HepG2 (cell line): ENCODE measurements around the gene CCM2. TPM values are rescaled to one million over a fixed set of nuclear protein-coding genes. Genes with fewer than 3 reads are reported as not detected.

ENCODE experiments used
- ATAC-seq: fragments of 200-7000 bp; cut with Tn5 transposase; 3 replicates; pipeline ENCODE4 v1.9.1; 2020; ENCODE audit warnings: mild to moderate bottlenecking, moderate library complexity
- BruUV-seq: library from RNA; stranded (reverse); fragments of 400-500 nt; replicated peaks from 2 replicates; lab custom pipeline; 2021; lab: Mats Ljungman, UMichigan
- CTCF ChIA-PET: fragments of 300-600 bp; formaldehyde crosslinking; extraction: SDS; loops from one replicate; lab custom pipeline; 2021; ENCODE audit warnings: low total read pairs, inconsistent platforms, low intra/inter-chr PET ratio; lab: Yijun Ruan, JAX
- POLR2A ChIA-PET: fragments of 350-600 bp; sonication (Branson Sonifier 250); formaldehyde crosslinking; loops from one replicate; lab custom pipeline; 2020; ENCODE audit warnings: antibody characterized with exemption, inconsistent platforms; lab: Yijun Ruan, JAX
- DNase-seq: peaks from one replicate; pipeline ENCODE4 v3.0.0-alpha.2; 2015; ENCODE audit warnings: low spot score
- FAIRE-seq: peaks from 3 replicates; lab custom pipeline; 2011; peaks lifted over from hg19 to GRCh38; lab: Jason Lieb, UNC
- H2AFZ ChIP-seq: one replicate; pipeline ENCODE4 v1.6.1; 2011; ENCODE audit warnings: low read length, inconsistent platforms
- H3K27ac ChIP-seq: fragments of 300-600 bp; 3 replicates; pipeline ENCODE4 v1.8.0; 2011; ENCODE audit warnings: mixed run types, mild to moderate bottlenecking, mixed read lengths, low read length, inconsistent platforms; ENCODE audit not compliant: insufficient read depth; ENCODE audit errors: extremely low read length
- H3K27me3 ChIP-seq, 2 experiments: fragments of 200-600 bp in 1 of 2; 2 replicates in 1 of 2; 3 replicates in 1 of 2; pipeline versions ENCODE4 v1.6.0 to v1.8.0; 2011; ENCODE audit warnings: low read length in 2 of 2, mild to moderate bottlenecking in 2 of 2, moderate library complexity in 2 of 2, inconsistent platforms in 1 of 2; ENCODE audit not compliant: insufficient read depth in 2 of 2, control insufficient read depth in 1 of 2
- H3K36me3 ChIP-seq, 2 experiments: fragments of 200-600 bp in 1 of 2; replicated peaks in 1 of 2; 2 replicates in 1 of 2; 3 replicates in 1 of 2; pipeline versions ENCODE4 v1.5.1 to v1.8.0; 2011; ENCODE audit warnings: low read length in 2 of 2, inconsistent platforms in 1 of 2; ENCODE audit not compliant: insufficient read depth in 2 of 2, control insufficient read depth in 1 of 2
- H3K4me1 ChIP-seq: 2 replicates; pipeline ENCODE4 v1.5.1; 2012; ENCODE audit warnings: low read length, inconsistent platforms; ENCODE audit not compliant: insufficient read depth
- H3K4me2 ChIP-seq: 2 replicates; pipeline ENCODE4 v1.6.0; 2011; ENCODE audit warnings: low read depth, low read length, inconsistent platforms
- H3K4me3 ChIP-seq, 3 experiments: fragments of 200-600 bp in 1 of 3; sonication (generic), shearing (Covaris generic) in 1 of 3; replicated peaks in 1 of 3; 2 replicates each; pipeline ENCODE4 v1.5.1; 2011 to 2016; ENCODE audit warnings: low read length in 3 of 3, inconsistent platforms in 2 of 3, low read depth in 2 of 3, mild to moderate bottlenecking in 2 of 3, control low read depth in 1 of 3, mixed read lengths in 1 of 3; ENCODE audit not compliant: insufficient read depth in 1 of 3
- H3K79me2 ChIP-seq: one replicate; pipeline ENCODE4 v1.6.1; 2011; ENCODE audit warnings: low read length, inconsistent platforms; ENCODE audit not compliant: insufficient read depth
- H3K9ac ChIP-seq: 2 replicates; pipeline ENCODE4 v1.6.0; 2011; ENCODE audit warnings: mild to moderate bottlenecking, low read depth, low read length, inconsistent platforms; ENCODE audit not compliant: insufficient read depth
- H3K9me3 ChIP-seq: 2 replicates; pipeline ENCODE4 v1.5.1; 2012; ENCODE audit warnings: mild to moderate bottlenecking, low read length
- H4K20me1 ChIP-seq: 2 replicates; pipeline ENCODE4 v1.6.0; 2011; ENCODE audit warnings: inconsistent platforms, mild to moderate bottlenecking, low read length, moderate library complexity; ENCODE audit not compliant: insufficient read depth
- EZH2 ChIP-seq: conservative IDR thresholded peaks from 2 replicates; pipeline ENCODE4 v1.6.1; 2012; ENCODE audit warnings: mild to moderate bottlenecking, low read depth, low read length, moderate library complexity
- HOXA9 ChIP-seq: sonication (generic); formaldehyde crosslinking; IDR thresholded peaks from 2 replicates; pipeline ENCODE4 v1.8.1; 2022; ENCODE audit warnings: missing genetic modification reagents, mild to moderate bottlenecking, moderate library complexity, borderline replicate concordance
- ISX ChIP-seq: sonication (generic); formaldehyde crosslinking; conservative IDR thresholded peaks from 2 replicates; pipeline ENCODE4 v1.5.0; 2020; ENCODE audit warnings: missing genetic modification reagents
- MED1 ChIP-seq: sonication (generic); formaldehyde crosslinking; IDR thresholded peaks from 2 replicates; pipeline ENCODE4 v1.4.0; 2020; ENCODE audit warnings: missing genetic modification reagents
- MTA1 ChIP-seq: sonication (generic); formaldehyde crosslinking; IDR thresholded peaks from 2 replicates; pipeline ENCODE4 v1.4.0; 2020; ENCODE audit warnings: missing genetic modification reagents, mild to moderate bottlenecking, borderline replicate concordance
- NFE2L2 ChIP-seq: fragments of 150-350 bp; IDR thresholded peaks from 2 replicates; pipeline ENCODE4 v1.6.1; 2014; ENCODE audit warnings: low read length
- NFIC ChIP-seq: IDR thresholded peaks from 2 replicates; pipeline ENCODE4 v1.6.1; 2012; ENCODE audit warnings: mild to moderate bottlenecking, low read length, inconsistent platforms
- RFXAP ChIP-seq: sonication (generic); formaldehyde crosslinking; IDR thresholded peaks from 2 replicates; pipeline ENCODE4 v1.4.0; 2020; ENCODE audit warnings: missing genetic modification reagents, borderline replicate concordance
- SAP130 ChIP-seq: IDR thresholded peaks from 2 replicates; pipeline ENCODE4 v1.6.1; 2016; ENCODE audit warnings: low read depth
- SIX1 ChIP-seq: sonication (generic); formaldehyde crosslinking; IDR thresholded peaks from 2 replicates; pipeline ENCODE4 v1.4.0; 2020; ENCODE audit warnings: missing genetic modification reagents, borderline replicate concordance
- SOX5 ChIP-seq: IDR thresholded peaks from 2 replicates; pipeline ENCODE4 v1.6.1; 2016; ENCODE audit warnings: borderline replicate concordance
- WGBS: methylation state at CpG from one replicate; pipeline ENCODE4 v1.1.6; 2017; ENCODE audit warnings: low lambda C conversion rate; 5-methylcytosine and 5-hydroxymethylcytosine counted together
- in situ Hi-C: cut with HindIII; loops from 2 replicates; pipeline ENCODE4 v1.10.0; 2017; ENCODE audit warnings: low pct_unique_long_range_greater_than_20kb; ENCODE audit not compliant: extremely low pct_ligation_motif_present
- intact Hi-C: fragments of 100-400 bp; cut with micrococcal nuclease; formaldehyde crosslinking; loops from one replicate; pipeline ENCODE4 v1.10.0; 2022; ENCODE audit not compliant: unreplicated experiment
- polyA plus RNA-seq, 8 experiments: library from polyadenylated mRNA; depleted of rRNA in 3 of 8; stranded (reverse) in 7 of 8; unstranded in 1 of 8; fragments of >200 nt; fragmentation: Illumina TruSeq in 4 of 8; extraction: Trizol in 4 of 8; gene quantifications; 2 replicates each; pipeline versions ENCODE4 v1.2.1 to v1.2.3, GENCODE V29; 2011 to 2016; ENCODE audit warnings: low read depth in 4 of 8, missing spikeins in 1 of 8, mixed read lengths in 1 of 8; ENCODE audit not compliant: insufficient read depth in 1 of 8
- total RNA-seq, 5 experiments: library from RNA; depleted of rRNA; stranded (reverse); fragments of >200 nt; fragmentation: Illumina TruSeq; extraction: Trizol; gene quantifications; 2 replicates each; pipeline ENCODE4 v1.2.3, GENCODE V29; 2016; ENCODE audit warnings: low read depth in 1 of 5
- TF ChIP-seq, protein P1 (sequence below): sonication (generic); formaldehyde crosslinking; IDR thresholded peaks from 2 replicates; pipeline ENCODE4 v1.8.0; 2022; ENCODE audit warnings: missing genetic modification reagents, mild to moderate bottlenecking, borderline replicate concordance
- TF ChIP-seq, protein P2 (sequence below): sonication (generic); formaldehyde crosslinking; conservative IDR thresholded peaks from 2 replicates; pipeline ENCODE4 v1.4.0; 2020; ENCODE audit warnings: missing genetic modification reagents
- TF ChIP-seq, protein P3 (sequence below): sonication (generic); formaldehyde crosslinking; IDR thresholded peaks from 2 replicates; pipeline ENCODE4 v1.5.0; 2020; ENCODE audit warnings: mild to moderate bottlenecking, missing genetic modification reagents, borderline replicate concordance

CCM2 gene
- total and polyA plus RNA-seq, 2 of the 13 experiments (the other 11 are each of a cell fraction or from before 2014, with no cell fraction given), result 13.7 to 15.8 TPM

GRCh38 chr7:44971902-44972441 lies 28.0 kb upstream of the CCM2 start:
- peak; percentile 69 for ATAC-seq
- POLR2A ChIA-PET, result interaction anchor here (0.8 to 4.1 kb wide), 13 partner anchors 10 to 910 kb away, joined by 3 to 83 read pairs (median 6); partner anchors contain the start of genes CCM2, DDX56, H2AZ2 and TBRG4
- intact Hi-C loops, result loop anchor here (2.0 kb wide), 1 partner anchor 27 kb away; no protein-coding TSS in a partner anchor
- Histone ChIP-seq H3K36me3 (no peaks in the 10 kb centered on the region), H3K4me1 (peaks cover 67% of the 10 kb centered on the region), H3K79me2 (no peaks in the 10 kb centered on the region), H2AFZ (no peak overlapping the region), H3K27ac (peak overlapping the region; percentile 52), H3K9me3 (no peaks in the 10 kb centered on the region), H3K4me2 (peak overlapping the region; percentile 84), H4K20me1 (no peaks in the 10 kb centered on the region), H3K4me3 (peak overlapping the region; percentile 23 to 59 (median 32); a peak in 5 of 6 replicates), H3K9ac (peak overlapping the region; percentile 28; the same call in 1 of the 2 replicates), H3K27me3 (peaks cover 2 to 5% of the 10 kb centered on the region in 2 experiments; a peak in 2 of 5 replicates)
- in situ Hi-C loops, result loop anchor here (25.0 kb wide), 1 partner anchor 290 kb away; no protein-coding TSS in a partner anchor
- BruUV-seq, result no TSS peak
- CTCF ChIA-PET, result no interaction called here
- DNase-seq, result peak; percentile 77
- FAIRE-seq, result peak; percentile 93
- WGBS, result 1% methylated on average over 5 of the region's 5 CpGs
- TF ChIP-seq, protein P1, sequence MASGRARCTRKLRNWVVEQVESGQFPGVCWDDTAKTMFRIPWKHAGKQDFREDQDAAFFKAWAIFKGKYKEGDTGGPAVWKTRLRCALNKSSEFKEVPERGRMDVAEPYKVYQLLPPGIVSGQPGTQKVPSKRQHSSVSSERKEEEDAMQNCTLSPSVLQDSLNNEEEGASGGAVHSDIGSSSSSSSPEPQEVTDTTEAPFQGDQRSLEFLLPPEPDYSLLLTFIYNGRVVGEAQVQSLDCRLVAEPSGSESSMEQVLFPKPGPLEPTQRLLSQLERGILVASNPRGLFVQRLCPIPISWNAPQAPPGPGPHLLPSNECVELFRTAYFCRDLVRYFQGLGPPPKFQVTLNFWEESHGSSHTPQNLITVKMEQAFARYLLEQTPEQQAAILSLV (CRISPR knock-in tag), result no peak
- TF ChIP-seq MED1 (CRISPR knock-in tag) (peak; percentile 64; the same call in 1 of the 2 replicates), ISX (CRISPR knock-in tag) (no peak), NFE2L2 (no peak), HOXA9 (CRISPR knock-in tag) (no peak), SOX5 (CRISPR knock-in tag) (0 out of 2 replicates have a peak, but pooled peaks have one; percentile 37), RFXAP (no peak; the same call in 1 of the 2 replicates), MTA1 (CRISPR knock-in tag) (no peak), EZH2 (no peak), NFIC (no peak), SIX1 (no peak), SAP130 (CRISPR knock-in tag) (peak; percentile 50)
- TF ChIP-seq, protein P2, sequence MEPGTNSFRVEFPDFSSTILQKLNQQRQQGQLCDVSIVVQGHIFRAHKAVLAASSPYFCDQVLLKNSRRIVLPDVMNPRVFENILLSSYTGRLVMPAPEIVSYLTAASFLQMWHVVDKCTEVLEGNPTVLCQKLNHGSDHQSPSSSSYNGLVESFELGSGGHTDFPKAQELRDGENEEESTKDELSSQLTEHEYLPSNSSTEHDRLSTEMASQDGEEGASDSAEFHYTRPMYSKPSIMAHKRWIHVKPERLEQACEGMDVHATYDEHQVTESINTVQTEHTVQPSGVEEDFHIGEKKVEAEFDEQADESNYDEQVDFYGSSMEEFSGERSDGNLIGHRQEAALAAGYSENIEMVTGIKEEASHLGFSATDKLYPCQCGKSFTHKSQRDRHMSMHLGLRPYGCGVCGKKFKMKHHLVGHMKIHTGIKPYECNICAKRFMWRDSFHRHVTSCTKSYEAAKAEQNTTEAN (CRISPR knock-in tag), result no peak
- TF ChIP-seq, protein P3, sequence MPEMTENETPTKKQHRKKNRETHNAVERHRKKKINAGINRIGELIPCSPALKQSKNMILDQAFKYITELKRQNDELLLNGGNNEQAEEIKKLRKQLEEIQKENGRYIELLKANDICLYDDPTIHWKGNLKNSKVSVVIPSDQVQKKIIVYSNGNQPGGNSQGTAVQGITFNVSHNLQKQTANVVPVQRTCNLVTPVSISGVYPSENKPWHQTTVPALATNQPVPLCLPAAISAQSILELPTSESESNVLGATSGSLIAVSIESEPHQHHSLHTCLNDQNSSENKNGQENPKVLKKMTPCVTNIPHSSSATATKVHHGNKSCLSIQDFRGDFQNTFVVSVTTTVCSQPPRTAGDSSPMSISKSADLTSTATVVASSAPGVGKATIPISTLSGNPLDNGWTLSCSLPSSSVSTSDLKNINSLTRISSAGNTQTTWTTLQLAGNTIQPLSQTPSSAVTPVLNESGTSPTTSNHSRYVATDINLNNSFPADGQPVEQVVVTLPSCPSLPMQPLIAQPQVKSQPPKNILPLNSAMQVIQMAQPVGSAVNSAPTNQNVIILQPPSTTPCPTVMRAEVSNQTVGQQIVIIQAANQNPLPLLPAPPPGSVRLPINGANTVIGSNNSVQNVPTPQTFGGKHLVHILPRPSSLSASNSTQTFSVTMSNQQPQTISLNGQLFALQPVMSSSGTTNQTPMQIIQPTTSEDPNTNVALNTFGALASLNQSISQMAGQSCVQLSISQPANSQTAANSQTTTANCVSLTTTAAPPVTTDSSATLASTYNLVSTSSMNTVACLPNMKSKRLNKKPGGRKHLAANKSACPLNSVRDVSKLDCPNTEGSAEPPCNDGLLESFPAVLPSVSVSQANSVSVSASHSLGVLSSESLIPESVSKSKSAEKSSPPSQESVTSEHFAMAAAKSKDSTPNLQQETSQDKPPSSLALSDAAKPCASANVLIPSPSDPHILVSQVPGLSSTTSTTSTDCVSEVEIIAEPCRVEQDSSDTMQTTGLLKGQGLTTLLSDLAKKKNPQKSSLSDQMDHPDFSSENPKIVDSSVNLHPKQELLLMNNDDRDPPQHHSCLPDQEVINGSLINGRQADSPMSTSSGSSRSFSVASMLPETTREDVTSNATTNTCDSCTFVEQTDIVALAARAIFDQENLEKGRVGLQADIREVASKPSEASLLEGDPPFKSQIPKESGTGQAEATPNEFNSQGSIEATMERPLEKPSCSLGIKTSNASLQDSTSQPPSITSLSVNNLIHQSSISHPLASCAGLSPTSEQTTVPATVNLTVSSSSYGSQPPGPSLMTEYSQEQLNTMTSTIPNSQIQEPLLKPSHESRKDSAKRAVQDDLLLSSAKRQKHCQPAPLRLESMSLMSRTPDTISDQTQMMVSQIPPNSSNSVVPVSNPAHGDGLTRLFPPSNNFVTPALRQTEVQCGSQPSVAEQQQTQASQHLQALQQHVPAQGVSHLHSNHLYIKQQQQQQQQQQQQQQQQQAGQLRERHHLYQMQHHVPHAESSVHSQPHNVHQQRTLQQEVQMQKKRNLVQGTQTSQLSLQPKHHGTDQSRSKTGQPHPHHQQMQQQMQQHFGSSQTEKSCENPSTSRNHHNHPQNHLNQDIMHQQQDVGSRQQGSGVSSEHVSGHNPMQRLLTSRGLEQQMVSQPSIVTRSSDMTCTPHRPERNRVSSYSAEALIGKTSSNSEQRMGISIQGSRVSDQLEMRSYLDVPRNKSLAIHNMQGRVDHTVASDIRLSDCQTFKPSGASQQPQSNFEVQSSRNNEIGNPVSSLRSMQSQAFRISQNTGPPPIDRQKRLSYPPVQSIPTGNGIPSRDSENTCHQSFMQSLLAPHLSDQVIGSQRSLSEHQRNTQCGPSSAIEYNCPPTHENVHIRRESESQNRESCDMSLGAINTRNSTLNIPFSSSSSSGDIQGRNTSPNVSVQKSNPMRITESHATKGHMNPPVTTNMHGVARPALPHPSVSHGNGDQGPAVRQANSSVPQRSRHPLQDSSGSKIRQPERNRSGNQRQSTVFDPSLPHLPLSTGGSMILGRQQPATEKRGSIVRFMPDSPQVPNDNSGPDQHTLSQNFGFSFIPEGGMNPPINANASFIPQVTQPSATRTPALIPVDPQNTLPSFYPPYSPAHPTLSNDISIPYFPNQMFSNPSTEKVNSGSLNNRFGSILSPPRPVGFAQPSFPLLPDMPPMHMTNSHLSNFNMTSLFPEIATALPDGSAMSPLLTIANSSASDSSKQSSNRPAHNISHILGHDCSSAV (CRISPR knock-in tag), result no peak
